Kasumi-1 (cell line): ENCODE data around the gene DNAAF5.

ENCODE experiments used
- DNase-seq, 2 experiments: peaks; one replicate each; lab custom pipeline; 2025; lab: John Stamatoyannopoulos, UW

DNAAF5 gene

DNA sequence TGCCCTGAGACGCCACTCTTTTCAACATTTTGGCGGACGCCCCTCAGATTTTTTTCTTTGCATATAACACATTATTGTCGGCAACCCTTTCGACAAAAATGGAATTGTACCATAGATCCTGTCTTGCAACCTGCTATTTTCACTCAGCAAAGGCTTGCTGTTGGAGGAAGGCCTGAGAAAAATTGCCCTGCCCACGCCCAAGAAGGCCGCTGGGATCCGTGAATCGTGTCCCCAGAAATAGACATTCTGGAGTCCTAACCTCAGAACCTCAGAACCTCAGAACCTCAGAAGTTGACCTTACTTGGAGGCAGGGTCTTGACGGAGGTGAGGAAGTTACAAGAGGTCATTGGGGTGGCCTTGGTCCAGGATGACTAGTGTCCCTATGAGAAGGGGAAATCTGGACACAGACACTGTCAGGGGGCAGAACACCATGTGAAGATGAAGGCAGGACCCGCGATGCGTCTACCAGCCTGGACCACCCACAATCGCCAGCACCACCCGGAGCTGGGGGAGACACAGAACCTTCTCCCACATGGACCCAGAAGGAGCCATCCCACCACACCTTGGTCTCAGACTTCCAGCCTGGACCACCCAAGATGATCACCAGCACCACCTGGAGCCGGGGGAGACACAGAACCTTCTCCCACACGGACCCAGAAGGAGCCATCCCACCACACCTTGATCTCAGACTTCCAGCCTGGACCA, 19.1 kb upstream of the DNAAF5 start:
- no peak for DNase-seq

GRCh38 chr7:710161-710560, 16.3 kb upstream of the DNAAF5 start:
- no peak for DNase-seq

GRCh38 chr7:711093-711921, 15.2 kb upstream of the DNAAF5 start:
- no peak for DNase-seq

- no peak for DNase-seq
These were observed 14.5 kb upstream of the DNAAF5 start for GRCh38 chr7:711922-712380.

DNA sequence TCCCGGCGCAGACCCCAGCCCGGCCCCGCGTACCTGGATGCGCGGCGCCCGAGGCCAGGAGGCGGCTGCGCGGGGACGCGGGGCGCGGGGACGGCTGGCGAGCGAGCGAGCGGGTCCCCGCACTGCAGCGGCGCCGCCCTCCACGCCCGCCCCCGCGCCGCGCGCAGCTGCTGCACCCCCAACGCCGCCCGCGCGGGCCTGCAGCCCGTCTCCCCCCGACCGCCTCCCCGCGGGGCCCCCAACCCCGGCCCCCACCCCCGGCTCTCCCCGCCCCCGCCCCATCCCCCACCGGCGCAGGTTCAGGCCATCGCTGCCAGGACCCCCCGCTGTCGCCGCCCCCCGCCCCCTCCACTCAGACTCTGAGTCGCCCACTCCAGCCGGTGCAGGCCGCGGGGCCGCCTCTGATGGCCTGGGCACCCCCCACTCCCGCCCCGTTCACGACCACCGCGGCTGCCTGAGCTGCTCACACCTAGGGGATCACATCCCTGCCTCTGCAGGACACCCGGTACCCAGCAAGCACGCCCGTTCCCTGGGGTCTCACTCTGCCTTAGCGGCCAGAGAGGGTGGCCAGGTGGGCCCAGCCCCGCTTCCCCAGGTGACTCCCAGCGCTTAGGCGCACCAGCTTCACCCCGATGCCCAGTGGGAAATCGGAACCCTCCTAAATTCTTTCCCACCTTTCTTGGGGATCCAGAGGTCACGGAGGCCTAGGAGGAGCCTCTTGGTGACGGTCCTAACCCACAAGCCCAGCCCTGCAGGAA, 13.9 kb upstream of the DNAAF5 start:
- no peak for DNase-seq

GRCh38 chr7:713139-713457, 13.4 kb upstream of the DNAAF5 start:
- DNase-seq: no peak

- no peak for DNase-seq
These were observed 12.8 kb upstream of the DNAAF5 start for GRCh38 chr7:713488-714230.

DNA sequence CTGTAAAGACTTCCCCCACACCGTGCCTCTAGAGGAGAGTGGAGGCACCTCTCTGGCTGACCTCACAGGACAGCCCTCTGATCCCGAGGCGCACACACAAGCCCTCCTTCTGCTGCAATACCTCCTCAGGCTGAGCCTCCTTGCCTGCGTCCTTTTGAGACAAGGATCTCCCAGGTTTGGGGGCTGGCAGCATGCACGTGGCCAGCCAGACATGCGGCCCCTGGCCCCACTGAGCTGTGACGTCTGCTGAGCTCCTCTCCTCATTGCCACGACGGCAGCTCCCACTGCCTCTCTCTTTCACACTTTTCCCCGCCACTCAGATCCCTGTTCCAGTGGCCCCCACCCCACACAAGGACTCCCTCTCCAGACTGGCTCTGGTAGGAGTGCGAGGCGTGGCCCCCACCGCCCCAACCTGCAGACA, 12.2 kb upstream of the DNAAF5 start:
- no peak for DNase-seq

GRCh38 chr7:716222-716621, 10.3 kb upstream of the DNAAF5 start:
- no peak for DNase-seq

DNA sequence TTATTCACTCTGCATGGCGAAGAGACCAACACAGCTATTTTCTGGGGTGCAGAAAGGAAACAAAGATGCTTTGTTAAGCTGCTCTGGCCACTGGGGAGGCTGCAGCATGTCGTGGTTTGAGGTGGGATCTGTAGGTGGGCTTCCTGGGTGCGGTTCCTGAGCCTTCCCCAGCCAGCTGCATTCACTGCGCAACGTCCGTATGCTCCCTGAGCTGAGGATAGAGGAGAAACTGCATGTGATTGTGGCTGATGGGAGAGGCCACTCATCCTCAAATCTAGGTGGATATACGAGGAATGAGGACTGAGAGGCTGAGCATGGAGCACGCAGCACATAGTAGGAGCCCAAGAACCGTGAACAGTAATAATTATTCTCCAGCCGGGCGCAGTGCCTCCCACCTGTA, 9.9 kb upstream of the DNAAF5 start:
- no peak for DNase-seq

DNA sequence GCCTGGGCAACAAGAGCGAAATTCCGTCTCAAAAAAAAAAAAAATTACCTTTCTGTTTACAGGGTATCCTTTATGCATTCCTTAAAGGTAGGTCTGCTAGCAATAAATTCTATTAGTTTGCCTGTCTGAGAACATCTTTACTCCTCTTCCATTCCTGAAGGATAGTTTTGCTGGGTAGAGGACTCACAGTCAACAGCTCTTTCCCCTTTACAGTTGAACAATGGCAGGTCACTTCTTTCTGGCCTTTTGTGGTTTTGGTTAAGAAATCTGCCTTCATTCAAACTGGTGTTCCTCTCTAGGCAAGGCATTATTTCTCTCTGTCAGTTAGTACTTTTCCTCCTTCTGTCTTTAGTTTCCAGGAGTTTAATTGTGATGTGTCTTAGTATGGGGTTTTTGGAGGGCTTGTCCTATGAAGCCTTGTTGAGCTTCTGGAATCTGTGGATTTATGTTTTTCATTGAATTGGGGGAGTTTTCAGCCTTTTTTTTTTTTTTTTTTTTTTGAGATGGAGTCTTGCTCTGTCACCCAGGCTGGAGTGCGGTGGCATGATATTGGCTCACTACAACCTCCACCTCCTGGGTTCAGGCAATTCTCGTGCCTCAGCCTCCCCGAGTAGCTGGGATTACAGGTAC, 4.8 kb upstream of the DNAAF5 start:
- no peak for DNase-seq

DNA sequence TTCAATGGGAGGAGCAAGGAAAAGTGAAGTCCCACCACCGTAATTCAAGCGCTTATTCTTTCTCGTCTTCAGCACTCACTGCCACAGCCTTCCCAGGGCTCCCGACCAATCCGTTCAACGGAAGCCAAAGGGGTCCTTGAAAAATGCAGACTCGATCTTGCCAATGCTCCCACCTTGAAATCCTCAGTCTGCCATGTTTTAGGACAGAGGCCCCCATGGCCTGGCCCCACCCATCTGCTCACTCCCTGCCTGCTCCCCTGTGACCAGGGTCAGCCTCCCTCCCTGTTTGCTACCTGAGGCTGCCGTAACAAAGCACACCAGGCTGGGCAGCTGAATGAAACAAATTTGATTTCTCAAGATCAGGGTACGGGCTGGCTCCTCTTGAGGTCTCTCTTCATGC, 3.0 kb upstream of the DNAAF5 start:
- no peak for DNase-seq

DNA sequence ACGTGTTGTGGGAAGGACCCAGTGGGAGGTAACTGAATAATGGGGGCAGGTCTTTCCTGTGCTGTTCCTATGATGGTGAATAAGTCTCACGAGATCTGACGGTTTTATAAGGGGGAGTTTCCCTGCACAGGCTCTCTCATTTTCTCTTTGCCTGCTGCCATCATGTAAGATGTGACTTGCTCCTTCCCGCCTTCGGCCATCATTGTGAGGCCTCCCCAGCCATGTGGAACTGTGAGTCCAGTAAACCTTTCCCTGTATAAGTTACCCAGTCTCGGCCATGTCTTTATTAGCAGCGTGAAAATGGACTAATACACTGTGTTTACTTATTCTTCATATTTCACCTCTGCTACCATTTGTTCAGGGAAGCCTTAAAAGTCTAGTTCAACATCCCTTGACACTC, 2.2 kb upstream of the DNAAF5 start:
- DNase-seq: no peak

DNA sequence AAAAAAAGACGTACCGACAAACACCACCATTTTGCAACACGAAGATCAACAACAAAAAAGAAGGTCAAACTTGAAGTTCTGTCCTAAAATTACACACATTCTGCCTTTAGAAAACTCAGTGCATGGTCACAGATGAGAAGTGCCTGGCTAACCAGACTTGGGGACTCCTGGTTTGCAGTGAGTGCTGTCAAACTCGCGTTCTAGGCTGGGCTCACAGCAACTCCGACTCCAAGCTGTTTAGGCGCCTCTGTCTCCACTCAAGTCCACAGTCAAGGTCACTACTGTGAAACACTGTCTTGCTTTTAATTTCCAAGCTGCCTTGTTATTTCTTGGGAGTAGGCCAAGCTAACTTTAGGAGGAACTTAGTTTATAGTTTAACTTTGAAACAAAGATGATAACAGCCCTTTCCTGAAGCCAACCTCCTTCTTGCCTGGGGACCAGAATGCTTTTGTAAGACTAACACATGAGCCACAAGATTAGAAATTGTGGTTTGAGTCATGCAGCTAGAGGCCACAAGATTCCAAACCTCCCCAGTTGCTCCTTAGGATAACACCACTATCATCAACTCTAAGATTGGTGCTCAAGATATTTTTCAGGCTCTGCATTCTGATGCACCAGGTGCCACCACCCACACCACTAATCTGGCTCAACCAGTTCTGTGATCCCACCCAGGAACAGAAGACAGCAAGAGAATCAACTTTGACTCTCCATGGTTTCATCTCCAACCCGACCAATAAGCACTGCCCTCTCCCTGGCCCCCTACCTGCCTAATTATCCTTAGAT, 1.1 kb upstream of the DNAAF5 start:
- no peak for DNase-seq

GRCh38 chr7:726854-727103, 280 bp downstream of the DNAAF5 start:
- DNase-seq: no peak

DNA sequence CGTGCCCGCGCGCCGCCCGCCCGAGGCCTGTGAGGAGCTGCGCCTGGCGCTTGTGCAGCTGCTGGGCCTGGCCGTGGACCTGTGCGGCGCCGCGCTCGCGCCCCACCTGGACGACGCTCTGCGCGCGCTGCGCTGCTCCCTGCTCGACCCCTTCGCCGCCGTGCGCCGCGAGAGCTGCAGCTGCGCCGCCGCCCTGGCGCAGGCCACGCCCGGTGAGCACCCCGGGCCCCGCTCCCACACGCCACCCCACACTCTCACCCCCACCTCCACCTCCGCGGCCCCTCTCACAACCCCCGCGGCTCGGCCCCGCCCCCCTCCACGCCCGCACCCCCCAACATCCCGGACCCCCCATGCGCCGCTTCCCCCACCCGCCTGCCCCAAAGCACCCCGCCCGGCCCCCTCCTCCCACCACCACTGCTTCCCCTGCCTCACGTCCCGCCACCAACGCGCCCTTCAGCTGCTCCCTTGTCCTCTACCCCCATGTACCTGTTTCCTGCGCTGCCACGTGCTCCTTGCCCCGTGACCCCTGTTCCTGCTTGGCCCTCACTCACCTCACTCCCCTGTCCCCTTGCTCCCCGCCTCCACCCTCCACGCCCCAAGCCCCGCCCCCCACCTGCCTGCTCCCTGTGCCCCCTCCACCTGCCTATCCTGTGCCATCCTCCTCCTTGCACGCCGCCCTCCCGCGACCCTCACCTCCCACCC, 756 bp downstream of the DNAAF5 start, which contains the start of gene PRKAR1B:
Gene PRKAR1B, minus strand, starts transcription at position 178 of the 702 bp plus-strand sequence. CDS start 15,776 bp downstream, outside the sequence.
- DNase-seq: no peak

- no peak for DNase-seq
These were observed 1.4 kb downstream of the DNAAF5 start for GRCh38 chr7:727806-728460.

- no peak for DNase-seq
These were observed 2.1 kb downstream of the DNAAF5 start for GRCh38 chr7:728602-729001.

- no peak for DNase-seq
These were observed 2.9 kb downstream of the DNAAF5 start for GRCh38 chr7:729140-730000.
